Fibroblast of skin of back (primary cell): Measurements from ENCODE around the gene MORF4L2. TPM values are rescaled to one million over a fixed set of nuclear protein-coding genes. Genes with fewer than 3 reads are reported as not detected.

ENCODE experiments used
- DNase-seq: peaks from one replicate; pipeline ENCODE4 v3.0.0-alpha.2; 2013
- polyA plus RNA-seq, 2 experiments: library from polyadenylated mRNA; unstranded; fragments of 120-200 nt; gene quantifications; one replicate each; pipeline ENCODE4 v1.2.1, GENCODE V29; 2013; ENCODE audit not compliant: insufficient read length in 2 of 2

MORF4L2 gene
- polyA plus RNA-seq (2013, experiment 1 of 2; ENCODE audit: insufficient read length) = 513 TPM
- polyA plus RNA-seq (2013, experiment 2 of 2; ENCODE audit: insufficient read length) = 575 TPM

DNA sequence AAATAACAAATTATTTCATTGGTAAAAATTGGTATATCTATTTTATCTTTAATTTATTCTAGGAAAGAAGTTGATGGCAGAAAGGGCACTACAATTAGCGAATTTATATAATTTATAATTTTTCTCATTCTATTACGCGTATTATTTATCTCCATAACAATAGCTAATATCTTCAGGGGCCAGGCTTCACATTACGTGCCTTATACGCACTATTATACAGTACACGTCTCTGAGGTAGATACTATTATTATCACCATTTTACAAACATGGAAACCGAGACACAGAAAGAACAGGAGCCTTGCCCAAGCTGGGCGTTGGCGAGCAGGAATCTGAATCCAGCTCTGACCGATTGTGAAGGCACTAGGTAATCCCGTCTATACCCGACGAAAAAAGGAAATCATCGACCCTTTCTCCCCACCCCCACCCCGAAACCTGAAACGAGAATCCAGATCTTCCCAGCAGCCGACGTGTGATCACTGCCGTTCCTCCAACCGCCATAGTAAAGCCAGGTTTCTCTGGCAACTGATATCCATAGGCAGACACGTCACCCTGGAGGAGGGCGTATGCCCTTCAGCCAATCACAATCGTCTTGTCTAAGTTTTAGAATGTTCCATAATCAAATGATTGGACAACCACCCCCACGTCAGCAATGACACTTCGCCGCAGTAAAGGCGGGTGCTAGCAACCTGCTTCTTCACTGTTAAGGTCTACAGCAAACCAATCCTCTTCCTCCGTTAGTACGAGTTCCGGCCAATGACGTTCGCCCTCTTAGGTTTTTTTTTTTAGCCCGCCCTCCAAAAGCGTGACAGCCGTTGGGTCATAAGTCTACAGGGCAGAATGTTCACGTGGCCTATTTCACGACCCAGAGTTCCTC is at the start of gene MORF4L2:
Gene MORF4L2 (minus strand): TSS at position 501 of the 874 bp plus-strand sequence. CDS start 9,672 bp downstream, outside the sequence.
- peak; percentile 99 for DNase-seq

DNA sequence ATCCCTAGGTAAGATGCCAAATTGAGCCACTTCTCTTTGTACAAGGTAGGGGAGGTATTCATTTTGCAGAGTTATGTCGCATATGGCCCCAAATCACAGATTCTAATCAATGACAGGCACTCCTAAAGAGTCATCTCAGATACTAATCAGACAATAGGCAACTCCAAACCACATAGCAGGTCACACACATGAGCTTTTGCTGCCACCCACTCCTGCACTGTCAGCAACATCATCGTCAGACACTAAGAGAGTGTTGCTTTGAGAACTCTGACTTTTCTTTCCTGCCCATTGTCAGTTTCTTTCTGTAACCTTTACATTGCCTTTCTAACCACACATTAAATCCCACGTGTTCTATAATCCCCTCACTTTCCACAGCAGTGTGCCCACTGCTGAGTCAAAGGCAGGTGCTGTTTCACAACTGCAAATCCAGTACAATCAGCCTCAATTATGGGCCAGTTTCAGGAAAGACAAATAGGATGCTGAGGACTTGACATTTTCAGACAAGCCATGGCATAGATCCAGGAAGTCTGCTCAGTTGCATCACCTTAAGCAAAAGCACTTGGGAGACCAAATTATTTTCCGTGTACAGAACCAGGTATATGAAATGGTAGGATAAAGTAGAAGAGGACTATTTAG is 47.7 kb upstream of the MORF4L2 start:
- no peak for DNase-seq

DNA sequence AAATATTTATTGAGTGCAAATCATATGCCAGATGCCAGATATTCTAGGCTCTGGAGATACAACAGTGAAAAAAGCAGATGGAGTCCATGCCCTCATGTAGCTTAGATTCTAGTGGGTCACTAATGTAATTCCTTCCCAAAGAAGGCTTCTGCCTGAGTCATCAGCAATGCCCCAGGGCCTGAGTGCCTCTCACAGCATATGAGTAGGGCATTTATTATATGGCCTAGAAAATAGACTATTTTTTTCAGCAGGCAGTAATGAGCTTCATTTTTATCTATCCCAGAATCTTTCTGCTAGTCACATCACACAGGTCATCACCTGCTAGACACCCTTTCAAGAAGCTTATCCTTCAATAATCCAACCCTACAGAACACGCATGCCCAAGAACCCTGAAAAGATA is 46.5 kb upstream of the MORF4L2 start:
- DNase-seq = peak; percentile 46

DNA sequence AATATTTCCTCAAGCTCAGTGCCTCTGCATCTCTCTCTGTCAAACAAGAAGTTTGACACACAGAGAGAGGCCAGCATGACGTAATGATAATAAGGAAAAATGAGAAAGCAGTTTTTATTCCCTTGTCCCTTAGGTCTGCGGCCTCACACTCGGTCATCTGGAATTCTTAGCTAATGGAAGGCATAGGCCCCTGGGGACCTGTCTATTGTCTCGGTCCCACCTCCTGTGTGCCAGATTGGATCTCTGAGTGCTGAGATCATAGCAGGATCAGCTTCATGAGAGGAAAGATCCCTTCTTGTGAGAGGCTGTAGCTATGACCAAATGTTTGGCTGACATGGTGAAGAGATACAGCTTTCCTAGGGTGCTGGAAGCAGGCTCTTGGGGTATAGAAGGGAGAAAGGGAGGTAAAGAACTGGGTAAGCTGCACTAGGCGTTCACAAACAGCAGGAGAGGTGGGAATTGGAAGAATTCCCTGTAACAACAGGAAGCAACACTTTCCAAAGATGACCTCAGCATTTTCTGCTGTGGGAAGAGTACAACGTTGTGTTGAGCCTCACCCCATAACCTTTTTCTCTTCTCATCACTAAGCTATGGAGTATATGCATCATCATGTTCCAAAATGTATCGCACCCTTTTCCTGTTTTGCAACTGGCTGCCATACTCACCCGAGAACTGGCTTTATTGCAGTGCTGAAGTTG is 44.4 kb upstream of the MORF4L2 start:
- peak; percentile 95 for DNase-seq

DNA sequence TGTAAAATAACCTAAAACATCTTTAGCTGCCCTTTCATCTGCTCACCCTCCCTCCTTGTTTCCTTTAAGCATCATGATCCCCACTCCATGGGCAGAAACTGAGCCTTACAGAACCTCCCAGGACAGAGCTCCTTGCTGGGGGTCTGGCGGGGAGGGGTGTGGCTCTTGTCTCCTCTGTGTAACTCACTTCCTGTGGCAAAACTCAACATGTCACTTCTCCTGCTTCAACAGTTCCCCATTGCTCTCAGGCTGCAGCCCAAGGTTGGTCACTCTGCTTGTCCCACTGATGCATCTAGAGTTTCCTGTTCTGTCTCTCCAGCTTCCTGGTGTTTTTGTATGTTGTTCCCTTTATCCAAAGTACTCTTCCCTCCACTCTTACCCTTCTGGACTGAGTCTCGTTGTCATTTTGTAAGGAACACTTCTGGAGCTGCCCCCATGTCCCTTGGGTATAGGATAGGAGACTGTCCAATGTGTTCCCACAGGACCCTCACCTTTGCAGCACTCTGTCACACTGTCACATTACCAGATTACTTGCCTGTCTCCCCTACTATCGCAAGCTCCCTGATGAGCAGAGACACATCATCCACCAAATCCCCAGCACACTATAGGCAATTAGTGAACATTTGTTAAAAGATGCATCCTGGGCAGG is 43.8 kb upstream of the MORF4L2 start:
- peak; percentile 71 for DNase-seq

GRCh38 chrX:103729015-103729414 is 42.5 kb upstream of the MORF4L2 start:
- DNase-seq = no peak

GRCh38 chrX:103727115-103727514 is 40.6 kb upstream of the MORF4L2 start:
- DNase-seq = no peak

- DNase-seq = no peak
Measured at GRCh38 chrX:103726477-103726876, 40.0 kb upstream of the MORF4L2 start.

DNA sequence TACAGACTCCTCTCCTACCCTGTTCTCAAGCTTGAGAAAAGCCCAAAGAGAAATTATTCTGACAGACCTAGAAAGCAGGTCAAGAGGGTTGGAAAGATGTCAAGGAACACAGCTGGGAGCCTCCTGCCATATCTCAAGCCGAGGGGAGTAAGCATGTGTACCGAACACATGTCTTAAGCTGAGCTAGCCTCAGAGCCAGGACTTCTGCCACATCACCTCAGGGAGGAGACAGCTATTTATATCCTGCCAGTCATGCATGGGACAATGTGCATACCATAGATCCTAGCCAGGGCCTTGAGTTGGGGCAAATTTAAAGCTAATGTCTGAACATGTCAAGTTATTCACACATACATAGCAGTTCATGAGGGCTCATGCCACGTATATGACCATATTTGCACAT is 36.0 kb upstream of the MORF4L2 start:
- peak; percentile 79 for DNase-seq

- DNase-seq = no peak
Measured at GRCh38 chrX:103718120-103718519, 31.6 kb upstream of the MORF4L2 start.

GRCh38 chrX:103716962-103717361 is 30.5 kb upstream of the MORF4L2 start:
- peak; percentile 88 for DNase-seq

DNA sequence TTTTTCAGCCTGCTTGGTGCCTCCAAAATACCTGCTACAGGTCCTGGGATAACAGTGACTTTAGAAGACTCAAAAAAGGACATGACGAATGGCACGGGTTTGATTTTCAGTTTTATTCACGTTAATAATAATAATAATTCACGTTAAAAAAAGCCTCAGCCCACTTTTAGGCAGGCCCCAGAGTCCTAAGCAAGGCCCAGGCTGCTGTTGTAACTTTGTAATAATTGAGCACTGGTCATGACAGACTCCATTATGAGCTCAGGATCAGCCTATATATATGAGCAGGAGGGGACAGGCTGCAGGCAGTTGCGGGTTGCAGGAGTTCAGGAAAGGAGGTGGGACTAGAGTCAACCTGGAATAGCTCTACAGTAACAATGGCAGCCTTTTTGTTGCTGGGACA is 24.1 kb upstream of the MORF4L2 start, which contains the start of gene TMEM31:
Gene TMEM31 (plus strand): TSS at position 301 of the 400 bp plus-strand sequence. CDS start 1,350 bp downstream, outside the sequence.
- no peak for DNase-seq

GRCh38 chrX:103704863-103705262 is 18.4 kb upstream of the MORF4L2 start:
- no peak for DNase-seq

DNA sequence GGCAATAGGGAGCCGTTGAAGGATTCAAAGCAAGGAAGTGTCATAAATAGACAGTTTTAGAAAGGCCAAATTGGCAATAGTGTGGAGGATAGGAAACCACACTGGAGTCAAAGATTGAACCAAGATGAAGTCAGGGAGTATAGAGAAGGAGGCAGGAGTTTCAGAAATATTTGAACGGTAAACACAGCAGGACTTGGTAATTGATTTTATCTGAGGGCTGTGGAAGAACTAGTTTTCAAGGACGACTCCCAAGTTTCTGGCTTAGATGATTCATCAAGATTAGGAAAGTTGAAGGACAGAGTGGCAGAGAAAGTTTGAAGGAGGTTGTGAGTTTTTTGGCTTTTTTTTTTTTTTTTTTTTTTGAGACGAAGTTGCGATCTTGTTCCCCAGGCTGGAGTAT is 12.7 kb upstream of the MORF4L2 start:
- DNase-seq = no peak

DNA sequence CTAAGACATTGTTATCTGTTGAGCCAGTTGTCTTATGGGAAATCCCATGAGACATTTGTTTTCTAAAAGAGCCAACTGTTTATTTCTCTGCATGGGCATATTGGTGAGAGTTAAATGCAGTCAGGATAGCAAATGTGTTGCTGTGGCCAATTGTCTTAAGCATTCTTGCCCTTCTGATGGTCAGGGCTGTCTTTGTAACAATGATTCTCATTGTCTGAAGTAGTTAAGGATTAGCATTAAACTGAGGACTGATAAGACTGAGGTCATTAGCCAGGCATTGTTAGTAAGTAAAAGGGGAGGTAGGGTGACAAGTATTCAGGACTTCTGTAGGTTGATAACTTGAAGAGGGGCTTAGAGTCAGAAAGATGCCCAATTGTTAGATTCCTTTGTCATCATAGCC is 11.2 kb upstream of the MORF4L2 start:
- DNase-seq = no peak

DNA sequence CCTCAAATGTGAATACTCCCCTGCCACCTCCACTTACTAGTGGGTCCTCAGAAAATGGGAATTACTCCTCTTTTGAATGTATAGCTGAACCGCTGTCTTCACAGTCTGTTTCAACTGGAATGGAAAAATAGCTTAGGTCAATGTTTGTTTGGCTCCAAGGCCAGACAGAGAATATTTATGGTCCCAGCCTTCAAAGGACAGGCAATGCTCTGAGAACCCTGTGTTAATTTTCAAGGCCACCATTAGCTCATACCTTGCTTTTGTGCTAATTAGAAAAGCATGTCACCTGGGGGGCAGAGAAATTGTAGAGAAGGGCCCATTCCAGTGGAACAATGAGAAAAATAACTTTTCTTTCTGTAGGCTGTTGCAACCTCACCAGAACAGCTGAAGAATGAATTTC is 4.6 kb upstream of the MORF4L2 start:
- no peak for DNase-seq

- peak; percentile 38 for DNase-seq
Measured at GRCh38 chrX:103688946-103689345, 2.4 kb upstream of the MORF4L2 start.

DNA sequence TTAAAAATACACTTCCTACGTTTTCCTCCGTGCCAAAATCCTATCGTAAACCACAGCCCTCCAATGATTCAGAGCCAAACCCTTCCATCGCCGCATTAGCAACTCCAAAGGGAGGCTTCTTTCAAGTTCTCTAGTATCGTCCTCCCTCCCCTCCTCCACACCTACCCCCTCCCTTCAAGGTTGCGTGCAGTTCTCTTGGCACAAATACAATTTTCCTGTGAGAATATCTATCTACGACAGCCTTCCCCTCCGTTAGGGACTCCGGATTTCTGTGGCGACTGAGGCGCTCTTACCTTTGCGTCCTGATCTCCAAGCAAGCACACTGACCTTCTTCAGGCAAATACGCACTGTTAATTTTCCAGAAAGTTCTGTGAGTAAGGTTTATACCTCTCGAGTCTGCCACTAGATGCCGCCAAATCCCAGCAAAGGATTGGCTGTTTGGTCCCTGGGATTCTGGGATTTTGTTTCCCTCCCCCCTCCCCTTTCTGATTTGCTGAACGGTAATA is 1.2 kb upstream of the MORF4L2 start:
- DNase-seq = peak; percentile 78

DNA sequence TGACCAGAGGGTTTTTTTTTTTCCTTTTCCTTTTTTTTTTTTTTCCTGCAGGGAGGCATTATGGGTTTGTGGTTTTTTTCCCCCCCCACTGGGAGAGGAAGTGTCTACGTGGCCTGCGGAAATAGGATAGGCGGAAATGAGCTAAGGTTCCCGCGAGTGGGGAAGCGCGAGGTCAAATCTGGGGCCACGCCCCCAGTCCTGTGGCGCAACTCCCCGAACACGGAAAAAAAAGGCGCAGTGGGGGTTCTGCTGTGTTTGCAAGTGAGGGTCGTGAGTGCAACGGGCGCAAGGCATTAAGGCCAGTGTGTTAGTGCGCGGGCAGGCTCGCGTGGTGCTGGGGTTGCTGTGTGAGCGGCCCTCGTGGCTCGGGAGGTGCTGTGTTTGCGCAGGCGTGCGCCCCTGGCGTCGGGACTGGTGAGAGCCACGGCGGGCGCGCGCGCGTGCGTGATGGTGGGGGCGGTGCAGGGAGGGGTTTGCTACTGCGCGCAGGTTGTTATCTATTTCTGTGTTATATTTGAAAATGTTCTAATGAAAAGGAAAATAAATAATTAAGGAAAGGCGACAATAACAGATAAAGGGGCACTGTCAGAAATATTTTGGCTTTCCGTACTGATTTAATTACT is 685 bp upstream of the MORF4L2 start:
- peak; percentile 80 for DNase-seq

GRCh38 chrX:103685396-103685795 is 1.1 kb downstream of the MORF4L2 start:
- no peak for DNase-seq

DNA sequence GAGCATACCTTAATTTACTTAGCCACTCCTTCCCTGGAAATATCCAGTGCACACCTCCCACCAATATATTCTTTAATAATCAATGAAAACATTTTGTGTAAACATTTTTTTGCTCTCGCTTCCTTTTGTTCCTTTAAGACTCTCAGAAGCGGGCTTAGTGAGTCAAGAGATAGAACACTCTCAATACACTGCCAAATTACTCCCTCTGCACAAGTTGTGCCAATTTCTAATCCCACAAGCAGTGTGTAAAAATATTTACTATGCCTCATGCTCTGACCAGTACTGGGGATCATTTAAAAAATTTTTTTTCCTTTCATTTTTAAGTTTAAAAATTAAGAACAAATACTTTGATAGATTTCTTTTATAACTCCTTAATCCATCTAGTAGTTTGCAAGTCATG is 5.1 kb downstream of the MORF4L2 start:
- no peak for DNase-seq
